ENCODE results near the gene EFS.

DNA sequence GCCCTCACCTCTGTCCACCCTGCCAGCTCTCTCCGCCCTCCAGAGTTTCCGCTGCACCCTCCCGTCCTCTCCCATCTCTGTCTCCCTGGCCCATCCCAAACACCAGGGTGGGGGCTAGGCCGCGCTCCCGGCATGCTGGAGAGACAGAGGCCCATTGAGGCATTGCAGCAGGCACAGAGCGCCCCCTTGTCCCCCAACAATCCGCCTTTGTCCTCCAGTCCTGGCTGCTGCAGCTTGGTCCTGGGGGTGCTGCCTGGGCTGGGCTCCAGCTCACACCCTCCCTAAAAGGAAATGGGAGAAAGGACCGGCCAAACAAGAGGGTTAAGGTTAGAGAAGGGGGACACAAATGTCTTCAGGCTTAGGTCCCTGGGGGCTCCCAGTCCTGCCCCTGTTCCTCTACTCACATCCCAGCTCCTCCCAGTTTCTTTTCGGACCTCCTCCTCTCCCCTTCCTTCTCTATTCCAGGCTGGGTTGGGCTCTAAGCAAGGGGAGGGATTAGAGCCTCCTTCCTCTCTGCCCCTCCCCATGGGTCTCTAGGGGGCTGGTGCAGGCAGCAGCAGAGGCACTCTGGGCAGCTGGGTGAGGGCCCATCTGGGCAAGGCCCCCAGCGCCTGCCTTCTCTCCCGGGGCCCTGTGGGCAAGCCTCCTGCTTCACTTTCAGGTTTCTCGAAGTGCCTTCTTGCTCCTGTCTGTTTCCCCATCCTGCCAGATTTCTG is 11.7 kb upstream of the EFS start, which contains the start of gene CMTM5:
- TF ChIP-seq CTCF (IDR thresholded peaks at IDR 0.05) (no peak), POLR2A (IDR thresholded peaks at IDR 0.05) (no peak)
